Breast epithelium (tissue), 3 donors: ENCODE data around the gene KLHL36.

Experiments used
- POLR2A ChIP-seq: fragments of 450-650 bp; IDR thresholded peaks from one replicate; pipeline ENCODE4 v1.6.1; 2016; ENCODE audit warnings: antibody characterized with exemption, mild to moderate bottlenecking, moderate library complexity
- POLR2AphosphoS5 ChIP-seq, 3 donors: sonication (generic); formaldehyde crosslinking; IDR thresholded peaks; one replicate each; pipeline ENCODE4 v1.6.1; 2017; ENCODE audit warnings: antibody characterized with exemption in 3 of 3
- TF ChIP-seq, protein P1 (sequence below), 3 donors: fragments of 450-650 bp; IDR thresholded peaks; one replicate each; pipeline ENCODE4 v1.5.1; 2016 to 2017; ENCODE audit warnings: antibody characterized with exemption in 3 of 3, mild to moderate bottlenecking in 3 of 3, moderate library complexity in 3 of 3

DNA sequence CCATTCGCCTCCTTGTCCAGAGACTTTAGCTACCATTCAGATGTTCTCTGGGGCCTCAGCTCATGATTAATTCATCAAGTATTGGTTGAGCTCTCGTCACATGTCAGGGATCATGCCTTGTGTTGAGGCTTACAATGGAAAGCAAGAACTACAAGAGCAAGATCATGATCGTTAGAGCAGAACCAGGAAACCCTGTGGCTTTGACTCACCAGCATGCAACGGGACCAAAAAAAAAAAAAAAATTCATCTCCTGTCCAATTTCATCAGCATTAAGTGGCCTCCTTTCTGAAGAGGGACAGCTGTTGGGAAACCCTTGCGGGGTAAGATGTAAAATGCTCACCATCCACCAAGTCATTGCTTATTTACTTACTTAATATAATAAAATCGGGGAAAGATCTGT lies 39.4 kb downstream of the KLHL36 start:
- TF ChIP-seq POLR2A: no peak
- TF ChIP-seq, protein P1, sequence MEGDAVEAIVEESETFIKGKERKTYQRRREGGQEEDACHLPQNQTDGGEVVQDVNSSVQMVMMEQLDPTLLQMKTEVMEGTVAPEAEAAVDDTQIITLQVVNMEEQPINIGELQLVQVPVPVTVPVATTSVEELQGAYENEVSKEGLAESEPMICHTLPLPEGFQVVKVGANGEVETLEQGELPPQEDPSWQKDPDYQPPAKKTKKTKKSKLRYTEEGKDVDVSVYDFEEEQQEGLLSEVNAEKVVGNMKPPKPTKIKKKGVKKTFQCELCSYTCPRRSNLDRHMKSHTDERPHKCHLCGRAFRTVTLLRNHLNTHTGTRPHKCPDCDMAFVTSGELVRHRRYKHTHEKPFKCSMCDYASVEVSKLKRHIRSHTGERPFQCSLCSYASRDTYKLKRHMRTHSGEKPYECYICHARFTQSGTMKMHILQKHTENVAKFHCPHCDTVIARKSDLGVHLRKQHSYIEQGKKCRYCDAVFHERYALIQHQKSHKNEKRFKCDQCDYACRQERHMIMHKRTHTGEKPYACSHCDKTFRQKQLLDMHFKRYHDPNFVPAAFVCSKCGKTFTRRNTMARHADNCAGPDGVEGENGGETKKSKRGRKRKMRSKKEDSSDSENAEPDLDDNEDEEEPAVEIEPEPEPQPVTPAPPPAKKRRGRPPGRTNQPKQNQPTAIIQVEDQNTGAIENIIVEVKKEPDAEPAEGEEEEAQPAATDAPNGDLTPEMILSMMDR (IDR thresholded peaks at IDR 0.05): no peak
- no peak for TF ChIP-seq POLR2AphosphoS5 (IDR thresholded peaks at IDR 0.05)
